Endothelial cell of umbilical vein (primary cell): ENCODE results near the gene RHCE. TPM values are rescaled to one million over a fixed set of nuclear protein-coding genes. Genes with fewer than 3 reads are reported as not detected.
A peak's percentile ranks its signal among the peaks of the same experiment; 100 is the strongest.
"Not testable (repeated sequence)": the region's sequence is repeated elsewhere in the genome, so short reads cannot be mapped to it uniquely, and the experiment has no call there.

ENCODE experiments used
- BruUV-seq: library from RNA; stranded (reverse); fragments of 400-500 nt; replicated peaks from 2 replicates; lab custom pipeline; 2021; lab: Mats Ljungman, UMichigan
- CTCF ChIA-PET: fragments of 300-600, 350-600 bp; sonication (Branson Sonifier 250); formaldehyde crosslinking; loops from one replicate; lab custom pipeline; 2021; ENCODE audit warnings: antibody characterized with exemption, inconsistent platforms; lab: Charles Lee
- POLR2A ChIA-PET: fragments of 300-600, 350-600 bp; sonication (Branson Sonifier 250); formaldehyde crosslinking; loops from one replicate; lab custom pipeline; 2021; ENCODE audit warnings: antibody characterized with exemption, inconsistent platforms; lab: Charles Lee
- DNase-seq: peaks from one replicate; pipeline ENCODE4 v3.0.0-alpha.2; 2011; ENCODE audit warnings: low read depth, low spot score
- FAIRE-seq: peaks from 2 replicates; lab custom pipeline; 2011; peaks lifted over from hg19 to GRCh38; lab: Jason Lieb, UNC
- H2AFZ ChIP-seq: 2 replicates; pipeline ENCODE4 v1.6.0; 2012; ENCODE audit warnings: low read depth, low read length, control low read depth, inconsistent platforms
- H3K27ac ChIP-seq: 2 replicates; pipeline ENCODE4 v1.5.1; 2011; ENCODE audit warnings: low read depth, mild to moderate bottlenecking, control low read depth, low read length, moderate library complexity; ENCODE audit not compliant: insufficient read depth
- H3K27me3 ChIP-seq, 2 experiments: 2 replicates each; pipeline versions ENCODE4 v1.6.0 to v1.6.1; 2011; ENCODE audit warnings: low read length in 2 of 2, mixed read lengths in 1 of 2; ENCODE audit not compliant: control insufficient read depth in 2 of 2, insufficient read depth in 2 of 2
- H3K36me3 ChIP-seq, 2 experiments: 2 replicates in 1 of 2; 3 replicates in 1 of 2; pipeline ENCODE4 v1.5.1; 2011; ENCODE audit warnings: low read length in 2 of 2, mild to moderate bottlenecking in 1 of 2, moderate library complexity in 1 of 2; ENCODE audit not compliant: control insufficient read depth in 2 of 2, insufficient read depth in 2 of 2; ENCODE audit errors: extremely low read depth in 1 of 2
- H3K4me1 ChIP-seq: 3 replicates; pipeline ENCODE4 v1.5.1; 2011; ENCODE audit warnings: mild to moderate bottlenecking, low read length; ENCODE audit not compliant: control insufficient read depth, insufficient read depth; ENCODE audit errors: extremely low read depth
- H3K4me2 ChIP-seq: 2 replicates; pipeline ENCODE4 v1.6.1; 2011; ENCODE audit warnings: low read length, control low read depth, mixed read lengths; ENCODE audit not compliant: insufficient read depth
- H3K4me3 ChIP-seq, 3 experiments: fragments of 200-600 bp in 1 of 3; sonication (generic), shearing (Covaris generic) in 1 of 3; replicated peaks in 1 of 3; 2 replicates each; pipeline ENCODE4 v1.5.1; 2011 to 2016; ENCODE audit warnings: control low read depth in 3 of 3, low read length in 3 of 3, mild to moderate bottlenecking in 2 of 3, inconsistent platforms in 1 of 3, low read depth in 1 of 3, moderate library complexity in 1 of 3; ENCODE audit not compliant: insufficient read depth in 1 of 3
- H3K79me2 ChIP-seq: 2 replicates; pipeline ENCODE4 v1.6.0; 2012; ENCODE audit warnings: low read length, inconsistent platforms; ENCODE audit not compliant: control insufficient read depth, insufficient read depth
- H3K9ac ChIP-seq: replicated peaks from 2 replicates; pipeline ENCODE3; 2011; ENCODE audit warnings: low read length, control low read depth; ENCODE audit not compliant: insufficient read depth; ENCODE audit errors: extremely low read depth
- H3K9me1 ChIP-seq: replicated peaks from 3 replicates; pipeline ENCODE4 v1.6.0; 2011; ENCODE audit warnings: mild to moderate bottlenecking, low read length; ENCODE audit not compliant: control insufficient read depth, insufficient read depth; ENCODE audit errors: extremely low read depth
- H3K9me3 ChIP-seq: replicated peaks from 2 replicates; pipeline ENCODE4 v1.5.1; 2012; ENCODE audit warnings: low read length, inconsistent platforms; ENCODE audit not compliant: control insufficient read depth, insufficient read depth
- H4K20me1 ChIP-seq: replicated peaks from 2 replicates; pipeline ENCODE3; 2011; ENCODE audit warnings: mild to moderate bottlenecking, low read length; ENCODE audit not compliant: control insufficient read depth, insufficient read depth; ENCODE audit errors: extremely low read depth
- dilution Hi-C: fragments of 300-500 bp; cut with MboI; formaldehyde crosslinking; loops from one replicate; pipeline ENCODE4 v1.15.0; 2019; ENCODE audit warnings: low sequenced_read_pairs; ENCODE audit not compliant: extremely low pct_ligation_motif_present
- intact Hi-C: fragments of 100-400 bp; cut with micrococcal nuclease; formaldehyde crosslinking; loops from one replicate; pipeline ENCODE4 v1.10.0; 2022
- polyA plus RNA-seq, 4 experiments: library from polyadenylated mRNA; depleted of rRNA in 3 of 4; stranded (reverse) in 3 of 4; unstranded in 1 of 4; fragments of >200 nt; gene quantifications; 2 replicates each; pipeline versions ENCODE4 v1.2.1 to v1.2.3, GENCODE V29; 2011 to 2012; ENCODE audit warnings: missing spikeins in 1 of 4
- total RNA-seq: library from RNA; stranded (reverse); gene quantifications from 2 replicates; pipeline ENCODE4 v1.2.3, GENCODE V29; 2021

Gene RHCE
- total and polyA plus RNA-seq, 2 donors (not counting 3 experiments of a cell fraction or from before 2014, with no cell fraction given), result 0.07 TPM; not detected in 1

DNA sequence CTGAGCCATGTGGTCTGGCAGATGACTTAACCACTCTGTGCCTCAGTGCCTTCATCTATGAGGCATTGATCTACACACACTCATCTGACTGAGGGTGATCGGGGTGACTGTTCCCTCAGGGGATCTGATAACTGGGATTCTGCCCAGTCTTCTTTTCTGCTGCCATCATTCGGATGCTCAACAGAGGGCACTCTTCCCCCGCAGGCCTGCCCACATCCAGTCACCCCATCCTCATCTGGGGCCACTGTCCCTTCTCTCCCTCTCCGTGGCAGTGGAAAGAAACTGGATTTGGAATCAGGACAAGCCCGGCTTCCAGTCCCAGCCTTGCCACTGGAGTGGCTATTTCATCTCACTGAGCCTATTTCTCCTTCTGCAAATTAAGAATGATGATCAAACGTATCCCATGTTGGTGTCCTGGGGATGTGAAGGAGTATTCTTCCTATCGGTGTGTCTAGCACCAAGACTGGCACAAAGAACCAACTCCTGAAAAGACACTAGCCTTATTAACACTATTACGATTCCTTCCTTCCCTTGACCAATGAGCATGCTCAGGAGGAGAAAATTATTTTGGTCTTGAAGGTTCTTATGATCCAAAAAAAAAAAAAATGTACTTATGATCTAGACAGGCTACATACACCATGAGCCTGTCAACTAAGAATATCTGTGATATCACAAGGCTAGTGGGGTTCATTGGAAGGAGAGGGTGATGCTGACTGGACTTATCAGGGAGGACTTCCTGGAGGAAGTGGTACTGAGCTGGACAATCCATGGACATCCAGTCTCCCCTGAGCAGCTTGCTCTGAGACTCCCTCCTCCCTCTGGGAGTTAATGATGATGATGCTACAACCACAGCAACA, 17.4 kb downstream of the RHCE start:
- DNase-seq, H4K20me1 ChIP-seq, H3K4me3 ChIP-seq, H3K27me3 ChIP-seq, H3K9me1 ChIP-seq, POLR2A ChIA-PET, H2AFZ ChIP-seq, H3K4me2 ChIP-seq, H3K9ac ChIP-seq, dilution Hi-C loops, H3K9me3 ChIP-seq, H3K36me3 ChIP-seq, H3K27ac ChIP-seq, H3K79me2 ChIP-seq, BruUV-seq, H3K4me1 ChIP-seq: not testable (repeated sequence)
- FAIRE-seq, result peak; percentile 96
- CTCF ChIA-PET, result interaction anchor here (0.8 to 1.0 kb wide), 2 partner anchors 84 to 118 kb away, joined by 4 to 5 read pairs; no protein-coding TSS in a partner anchor
- intact Hi-C loops, result loop anchor here (2.0 to 5.0 kb wide), 2 partner anchors 116 to 118 kb away; no protein-coding TSS in a partner anchor

DNA sequence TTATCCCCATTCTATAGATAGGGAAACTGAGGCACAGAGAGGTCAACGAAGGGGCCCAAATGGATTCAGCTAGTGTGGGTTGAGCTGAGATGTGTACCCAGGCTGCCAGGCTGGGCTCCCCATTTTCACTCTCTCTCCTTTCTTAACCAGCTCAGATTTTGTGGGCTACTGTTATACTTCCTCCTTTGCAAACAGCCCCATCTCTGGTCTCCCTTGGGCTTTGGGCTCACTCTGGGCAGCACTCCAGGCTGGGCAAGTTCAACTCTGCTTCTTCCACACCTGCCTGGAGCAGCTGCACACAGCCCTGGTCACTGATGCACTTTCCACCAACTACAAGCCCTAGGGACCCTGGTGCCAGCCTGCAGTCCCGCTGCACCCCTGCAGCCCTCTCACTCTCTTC, 22.5 kb downstream of the RHCE start:
- CTCF ChIA-PET, H3K27ac ChIP-seq, dilution Hi-C loops, DNase-seq, H3K4me1 ChIP-seq, H3K9me3 ChIP-seq, H2AFZ ChIP-seq, H4K20me1 ChIP-seq, H3K9ac ChIP-seq, H3K36me3 ChIP-seq, intact Hi-C loops, H3K79me2 ChIP-seq, H3K27me3 ChIP-seq, H3K4me2 ChIP-seq, H3K9me1 ChIP-seq, BruUV-seq, FAIRE-seq, POLR2A ChIA-PET, H3K4me3 ChIP-seq: not testable (repeated sequence)

DNA sequence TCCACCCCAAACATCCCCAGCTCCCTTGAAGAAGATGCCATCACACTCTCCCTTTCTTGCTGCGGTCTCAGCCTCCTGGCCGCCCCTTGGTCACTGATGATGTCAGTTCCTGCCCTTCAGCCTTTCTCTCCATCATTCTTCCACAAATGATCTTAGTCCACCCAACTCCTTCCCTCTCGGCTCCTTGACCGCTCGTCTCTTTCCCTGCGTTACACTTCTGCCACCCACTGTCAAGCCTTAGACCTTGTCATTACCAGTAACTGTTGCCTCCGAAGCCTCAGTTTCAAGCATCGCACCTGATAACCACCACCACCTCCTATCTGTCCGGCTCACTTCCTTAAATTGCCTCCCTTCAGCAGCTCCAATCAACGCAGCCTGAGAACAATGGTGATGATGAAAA, 23.1 kb downstream of the RHCE start:
- H3K4me2 ChIP-seq, dilution Hi-C loops, CTCF ChIA-PET, BruUV-seq, H2AFZ ChIP-seq, H4K20me1 ChIP-seq, DNase-seq, H3K79me2 ChIP-seq, POLR2A ChIA-PET, intact Hi-C loops, H3K9me3 ChIP-seq, H3K4me3 ChIP-seq, H3K27ac ChIP-seq, H3K9ac ChIP-seq, H3K36me3 ChIP-seq, H3K9me1 ChIP-seq, H3K4me1 ChIP-seq, H3K27me3 ChIP-seq, FAIRE-seq: not testable (repeated sequence)
